Measurements from ENCODE around the gene RUFY3. TPM values are rescaled to one million over a fixed set of nuclear protein-coding genes. Genes with fewer than 3 reads are reported as not detected.

RUFY3 gene
- total and polyA plus RNA-seq, 4 donors, result 7.4 to 96.9 (median 42.1) TPM

DNA sequence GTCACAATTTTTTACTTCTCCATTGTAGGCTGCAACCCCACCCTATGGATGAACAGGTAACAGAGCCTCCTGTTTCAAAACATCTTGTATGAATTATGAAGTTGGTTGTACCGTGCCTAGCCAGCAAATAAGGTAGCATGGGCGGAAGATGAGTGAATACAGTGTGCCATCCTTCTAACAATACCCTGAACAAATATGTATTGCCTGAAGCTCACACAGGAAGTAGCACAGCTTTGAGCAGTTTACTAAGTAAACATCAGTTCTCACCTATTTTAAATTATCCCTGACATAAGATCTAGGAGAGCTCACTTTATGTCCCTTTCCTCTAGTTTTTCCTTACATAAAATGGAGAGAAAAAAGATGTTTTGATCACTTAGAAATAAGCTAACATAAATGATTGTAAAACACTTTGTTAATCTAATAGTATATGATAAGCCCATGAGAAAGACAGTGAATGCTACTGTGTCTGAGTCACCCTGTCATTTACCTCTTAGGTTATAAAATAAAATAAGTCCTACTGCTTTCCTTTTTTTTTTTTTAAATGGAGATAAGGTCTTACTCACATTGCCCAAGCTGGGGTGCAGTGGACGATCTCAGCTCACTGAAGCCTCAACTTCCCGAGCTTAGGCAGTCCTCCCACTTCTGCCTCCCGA is 81.3 kb downstream of the RUFY3 start:
- WGBS, 2 donors, result 87% methylated on average over 5 of the region's 5 CpGs
- no peaks in the 10 kb centered on the region for H3K27me3 ChIP-seq (ENCODE audit: control insufficient read depth in 1 of 2, insufficient read depth in 2 of 2, low read length in 1 of 2)
- no peak overlapping the region for H3K27ac ChIP-seq (ENCODE audit: low read depth in 1 of 2, low read length in 2 of 2)
- intact Hi-C loops (cut with DNase I), result no loop called here
- no peak for ATAC-seq (ENCODE audit: low FRiP score)
- H3K4me1 ChIP-seq (ENCODE audit: control insufficient read depth in 1 of 2, insufficient read depth in 2 of 2, low read length in 2 of 2), result no peaks in the 10 kb centered on the region
- no peak for DNase-seq
- no peaks in the 10 kb centered on the region for H3K9me3 ChIP-seq (ENCODE audit: control insufficient read depth, low read length)
- H3K36me3 ChIP-seq (ENCODE audit: control insufficient read depth in 1 of 2, insufficient read depth in 2 of 2, low read length in 1 of 2), result peaks cover 0 to 4% of the 10 kb centered on the region in 2 donors
- no peak overlapping the region for H3K4me3 ChIP-seq (ENCODE audit: low read length in 2 of 2)

DNA sequence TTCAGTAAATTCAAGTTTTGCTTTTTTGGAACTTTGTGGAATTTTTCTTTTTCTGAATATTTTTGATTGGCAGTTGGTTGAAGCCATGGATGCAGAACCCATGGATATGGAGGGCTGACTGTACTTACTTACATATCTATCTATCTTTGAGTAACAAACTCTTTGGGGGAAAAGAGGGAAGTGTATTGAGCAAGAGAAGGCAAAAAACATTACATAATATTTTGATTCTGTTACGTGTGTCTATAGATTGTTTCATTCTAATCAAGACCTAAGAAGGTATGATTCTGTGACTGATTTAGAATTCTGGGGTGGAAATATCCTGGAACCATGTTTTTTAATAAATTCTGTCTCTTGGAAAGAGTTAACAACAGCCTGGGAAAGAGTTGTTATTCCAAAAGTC is 86.4 kb downstream of the RUFY3 start:
- WGBS, 2 donors, result 93 to 95% methylated on average over 1 of the region's 1 CpG
- no peak overlapping the region for H3K4me3 ChIP-seq (ENCODE audit: low read length in 2 of 2)
- intact Hi-C loops (cut with DNase I), result no loop called here

DNA sequence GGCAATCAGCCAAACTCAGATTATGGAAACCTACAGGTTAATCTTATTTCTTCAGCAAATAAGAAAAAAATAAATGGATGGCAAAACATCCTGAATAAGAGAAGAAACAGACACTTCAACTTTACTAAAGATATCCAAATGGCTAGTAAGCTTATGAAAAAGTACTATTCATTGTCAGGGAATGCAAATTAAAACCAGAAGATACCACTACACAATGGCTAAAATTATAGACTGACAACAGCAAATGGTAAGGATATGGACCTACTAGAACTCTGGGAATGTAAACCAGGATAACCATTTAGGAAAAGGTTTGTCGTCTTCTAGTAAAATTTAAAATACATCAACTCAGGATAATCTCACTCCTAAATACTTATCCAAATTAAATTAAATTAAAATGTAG is 93.6 kb downstream of the RUFY3 start:
- intact Hi-C loops (cut with DNase I), result no loop called here
- ATAC-seq (ENCODE audit: low FRiP score) (no peak), DNase-seq (no peak)
- H3K4me1 ChIP-seq (ENCODE audit: control insufficient read depth in 1 of 2, insufficient read depth in 2 of 2, low read length in 2 of 2), result no peaks in the 10 kb centered on the region
- no peak overlapping the region for H3K27ac ChIP-seq (ENCODE audit: low read depth in 1 of 2, low read length in 2 of 2)
- peaks cover 1 to 11% of the 10 kb centered on the region in 2 donors for H3K36me3 ChIP-seq (ENCODE audit: control insufficient read depth in 1 of 2, insufficient read depth in 2 of 2, low read length in 1 of 2)
- H3K27me3 ChIP-seq (ENCODE audit: control insufficient read depth in 1 of 2, insufficient read depth in 2 of 2, low read length in 1 of 2), result no peaks in the 10 kb centered on the region
- no peak overlapping the region for H3K4me3 ChIP-seq (ENCODE audit: low read length in 2 of 2)
- WGBS, 2 donors, result 86 to 87% methylated on average over 1 of the region's 1 CpG
- no peaks in the 10 kb centered on the region for H3K9me3 ChIP-seq (ENCODE audit: control insufficient read depth, low read length)

More for the DNA sequence above, 86.4 kb downstream of the RUFY3 start:
- DNase-seq (no peak), ATAC-seq (ENCODE audit: low FRiP score) (no peak)
- Histone ChIP-seq H3K4me1 (ENCODE audit: control insufficient read depth in 1 of 2, insufficient read depth in 2 of 2, low read length in 2 of 2) (no peaks in the 10 kb centered on the region), H3K36me3 (ENCODE audit: control insufficient read depth in 1 of 2, insufficient read depth in 2 of 2, low read length in 1 of 2) (peaks cover 0 to 2% of the 10 kb centered on the region in 2 donors), H3K9me3 (ENCODE audit: control insufficient read depth, low read length) (no peaks in the 10 kb centered on the region), H3K27me3 (ENCODE audit: control insufficient read depth in 1 of 2, insufficient read depth in 2 of 2, low read length in 1 of 2) (no peaks in the 10 kb centered on the region), H3K27ac (ENCODE audit: low read depth in 1 of 2, low read length in 2 of 2) (no peak overlapping the region)

DNA sequence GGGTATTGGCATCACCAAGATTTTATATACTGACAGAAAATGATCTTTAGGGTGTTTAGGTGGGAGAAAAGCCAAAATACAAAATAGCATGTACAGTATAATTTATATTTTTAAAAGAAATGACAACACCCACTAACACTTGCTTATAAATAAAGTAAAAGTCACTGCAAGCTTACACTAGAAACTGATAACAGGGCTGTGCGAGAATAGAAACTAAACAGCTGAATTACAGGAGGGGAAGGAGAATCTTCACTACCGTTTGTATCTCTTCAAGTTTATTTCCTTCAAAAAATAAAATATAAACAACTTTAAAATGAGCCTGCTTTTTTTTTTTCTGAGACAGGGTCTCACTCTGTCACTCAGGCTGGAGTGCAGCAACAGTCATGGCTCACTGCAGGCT is 95.1 kb downstream of the RUFY3 start:
- Histone ChIP-seq H3K4me1 (ENCODE audit: control insufficient read depth in 1 of 2, insufficient read depth in 2 of 2, low read length in 2 of 2) (no peaks in the 10 kb centered on the region), H3K27me3 (ENCODE audit: control insufficient read depth in 1 of 2, insufficient read depth in 2 of 2, low read length in 1 of 2) (no peaks in the 10 kb centered on the region), H3K36me3 (ENCODE audit: control insufficient read depth in 1 of 2, insufficient read depth in 2 of 2, low read length in 1 of 2) (peaks cover 1 to 11% of the 10 kb centered on the region in 2 donors), H3K27ac (ENCODE audit: low read depth in 1 of 2, low read length in 2 of 2) (no peak overlapping the region), H3K9me3 (ENCODE audit: control insufficient read depth, low read length) (no peaks in the 10 kb centered on the region), H3K4me3 (ENCODE audit: low read length in 2 of 2) (no peak overlapping the region)
- ATAC-seq (ENCODE audit: low FRiP score) (no peak), DNase-seq (no peak)
- intact Hi-C loops (cut with DNase I), result no loop called here
- 48 to 50% methylated on average over 2 of the region's 2 CpGs for WGBS, 2 donors

DNA sequence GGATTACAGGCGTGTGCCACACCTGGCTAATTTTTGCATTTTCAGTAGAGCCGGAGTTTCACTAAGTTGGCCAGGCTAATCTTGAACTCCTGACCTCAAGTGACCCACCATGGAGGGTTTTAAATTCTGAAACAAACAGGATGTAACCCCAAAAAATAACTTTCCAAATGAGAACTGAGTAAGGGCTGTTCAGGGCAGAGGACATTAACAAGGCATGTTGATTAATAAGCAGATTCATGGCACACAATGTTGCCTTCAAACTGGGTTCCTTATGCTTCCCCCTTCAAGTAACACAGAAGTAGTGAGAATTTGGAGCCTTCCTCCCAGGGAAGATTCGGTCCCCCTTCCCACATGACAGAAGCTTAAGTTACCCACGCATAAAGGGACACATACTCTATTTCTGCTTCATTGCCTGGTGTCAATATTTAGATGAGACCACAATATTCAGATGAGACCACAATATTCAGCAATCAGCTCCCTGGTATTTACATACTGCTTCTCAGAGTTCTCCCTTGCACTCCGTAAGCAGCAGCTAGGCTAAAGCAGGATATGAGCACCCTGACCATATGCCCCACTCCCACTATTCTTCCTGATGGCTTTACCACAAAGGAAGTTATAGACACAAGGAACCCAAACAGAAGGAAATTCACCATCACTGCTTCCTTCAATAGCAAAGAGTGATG is 96.5 kb downstream of the RUFY3 start:
- Histone ChIP-seq H3K4me3 (ENCODE audit: low read length in 2 of 2) (no peak overlapping the region), H3K9me3 (ENCODE audit: control insufficient read depth, low read length) (no peaks in the 10 kb centered on the region), H3K4me1 (ENCODE audit: control insufficient read depth in 1 of 2, insufficient read depth in 2 of 2, low read length in 2 of 2) (no peaks in the 10 kb centered on the region), H3K27ac (ENCODE audit: low read depth in 1 of 2, low read length in 2 of 2) (no peak overlapping the region), H3K27me3 (ENCODE audit: control insufficient read depth in 1 of 2, insufficient read depth in 2 of 2, low read length in 1 of 2) (no peaks in the 10 kb centered on the region), H3K36me3 (ENCODE audit: control insufficient read depth in 1 of 2, insufficient read depth in 2 of 2, low read length in 1 of 2) (peaks cover 1 to 11% of the 10 kb centered on the region in 2 donors)
- intact Hi-C loops (cut with DNase I), result no loop called here
- ATAC-seq (ENCODE audit: low FRiP score) (no peak), DNase-seq (no peak)
- WGBS, 2 donors, result 92 to 94% methylated on average over 5 of the region's 5 CpGs

DNA sequence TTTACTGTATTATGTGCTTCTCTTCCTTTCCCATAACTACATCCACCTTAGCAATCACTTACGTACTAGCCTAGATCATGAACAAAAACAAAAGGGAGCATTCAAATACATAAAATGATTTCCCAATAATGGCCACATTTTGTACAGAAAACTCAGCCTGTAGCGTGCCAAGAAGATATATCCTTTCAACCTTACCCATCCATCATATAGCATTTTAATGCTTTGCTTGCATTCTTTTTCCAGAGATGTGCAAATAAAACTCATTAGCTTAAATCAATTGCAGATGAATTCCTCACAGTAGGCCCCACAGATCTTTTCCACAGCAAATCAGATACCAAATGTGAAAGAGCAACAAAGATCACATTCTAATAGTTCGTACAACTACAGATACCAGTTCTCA is 97.2 kb downstream of the RUFY3 start:
- DNase-seq (no peak), ATAC-seq (ENCODE audit: low FRiP score) (no peak)
- H3K27ac ChIP-seq (ENCODE audit: low read depth in 1 of 2, low read length in 2 of 2), result no peak overlapping the region
- 90 to 95% methylated on average over 3 of the region's 3 CpGs for WGBS, 2 donors
- H3K4me3 ChIP-seq (ENCODE audit: low read length in 2 of 2), result no peak overlapping the region
- no peaks in the 10 kb centered on the region for H3K4me1 ChIP-seq (ENCODE audit: control insufficient read depth in 1 of 2, insufficient read depth in 2 of 2, low read length in 2 of 2)
- intact Hi-C loops (cut with DNase I), result no loop called here
- no peaks in the 10 kb centered on the region for H3K9me3 ChIP-seq (ENCODE audit: control insufficient read depth, low read length)
- peaks cover 1 to 11% of the 10 kb centered on the region in 2 donors for H3K36me3 ChIP-seq (ENCODE audit: control insufficient read depth in 1 of 2, insufficient read depth in 2 of 2, low read length in 1 of 2)
- no peaks in the 10 kb centered on the region for H3K27me3 ChIP-seq (ENCODE audit: control insufficient read depth in 1 of 2, insufficient read depth in 2 of 2, low read length in 1 of 2)

DNA sequence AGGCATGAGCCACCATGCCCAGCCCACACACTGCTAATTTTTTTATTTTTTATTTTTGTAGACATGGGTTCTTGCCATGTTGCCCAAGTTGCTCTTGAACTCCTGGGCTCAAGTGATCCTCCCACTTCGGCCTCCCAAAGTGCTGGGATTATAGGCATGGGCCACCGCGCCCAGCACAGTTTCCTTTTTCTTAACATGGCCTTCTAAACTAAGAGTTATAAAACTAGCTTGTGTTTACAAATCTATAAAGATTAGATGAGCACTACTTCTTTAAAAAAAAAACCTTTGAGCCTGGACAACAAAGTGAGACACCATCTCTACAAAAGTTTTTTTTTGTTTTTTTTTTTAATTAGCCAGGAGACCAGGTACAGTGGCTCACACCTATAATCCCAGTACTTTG is 107.3 kb downstream of the RUFY3 start:
- intact Hi-C loops (cut with DNase I), result no loop called here
- ATAC-seq (ENCODE audit: low FRiP score), result no peak
- H3K4me1 ChIP-seq (ENCODE audit: control insufficient read depth in 1 of 2, insufficient read depth in 2 of 2, low read length in 2 of 2), result no peaks in the 10 kb centered on the region
- H3K9me3 ChIP-seq (ENCODE audit: control insufficient read depth, low read length), result no peaks in the 10 kb centered on the region
- 96 to 98% methylated on average over 3 of the region's 3 CpGs for WGBS, 2 donors
- no peak for DNase-seq
- no peaks in the 10 kb centered on the region for H3K27me3 ChIP-seq (ENCODE audit: control insufficient read depth in 1 of 2, insufficient read depth in 2 of 2, low read length in 1 of 2)
- no peak overlapping the region for H3K4me3 ChIP-seq (ENCODE audit: low read length in 2 of 2)
- peaks cover 4 to 6% of the 10 kb centered on the region in 2 donors for H3K36me3 ChIP-seq (ENCODE audit: control insufficient read depth in 1 of 2, insufficient read depth in 2 of 2, low read length in 1 of 2)
- H3K27ac ChIP-seq (ENCODE audit: low read depth in 1 of 2, low read length in 2 of 2), result no peak overlapping the region

DNA sequence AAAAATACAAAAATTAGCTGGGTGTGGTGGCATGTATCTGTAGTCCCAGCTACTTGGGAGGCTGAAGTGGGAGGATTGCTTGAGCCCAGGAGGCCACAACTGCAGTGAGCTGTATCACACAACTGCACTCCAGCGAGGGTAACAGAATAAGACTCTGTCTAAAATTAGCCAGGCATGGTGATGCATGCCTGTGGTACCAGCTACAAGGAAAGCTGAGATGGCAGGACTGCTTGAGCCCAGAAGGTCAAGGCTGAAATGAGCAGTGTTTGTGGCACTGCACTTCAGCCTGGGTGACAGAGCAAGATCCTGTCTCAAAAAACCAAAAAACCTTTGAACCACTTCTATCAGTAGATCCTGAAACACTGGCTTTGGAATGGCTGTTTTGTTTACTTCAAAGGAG is 107.7 kb downstream of the RUFY3 start:
- Histone ChIP-seq H3K4me1 (ENCODE audit: control insufficient read depth in 1 of 2, insufficient read depth in 2 of 2, low read length in 2 of 2) (no peaks in the 10 kb centered on the region), H3K4me3 (ENCODE audit: low read length in 2 of 2) (no peak overlapping the region), H3K9me3 (ENCODE audit: control insufficient read depth, low read length) (no peaks in the 10 kb centered on the region), H3K27ac (ENCODE audit: low read depth in 1 of 2, low read length in 2 of 2) (no peak overlapping the region), H3K27me3 (ENCODE audit: control insufficient read depth in 1 of 2, insufficient read depth in 2 of 2, low read length in 1 of 2) (no peaks in the 10 kb centered on the region), H3K36me3 (ENCODE audit: control insufficient read depth in 1 of 2, insufficient read depth in 2 of 2, low read length in 1 of 2) (peaks cover 4 to 6% of the 10 kb centered on the region in 2 donors)
- ATAC-seq (ENCODE audit: low FRiP score) (no peak), DNase-seq (no peak)
- intact Hi-C loops (cut with DNase I), result no loop called here
- 88 to 91% methylated on average over 1 of the region's 1 CpG for WGBS, 2 donors

DNA sequence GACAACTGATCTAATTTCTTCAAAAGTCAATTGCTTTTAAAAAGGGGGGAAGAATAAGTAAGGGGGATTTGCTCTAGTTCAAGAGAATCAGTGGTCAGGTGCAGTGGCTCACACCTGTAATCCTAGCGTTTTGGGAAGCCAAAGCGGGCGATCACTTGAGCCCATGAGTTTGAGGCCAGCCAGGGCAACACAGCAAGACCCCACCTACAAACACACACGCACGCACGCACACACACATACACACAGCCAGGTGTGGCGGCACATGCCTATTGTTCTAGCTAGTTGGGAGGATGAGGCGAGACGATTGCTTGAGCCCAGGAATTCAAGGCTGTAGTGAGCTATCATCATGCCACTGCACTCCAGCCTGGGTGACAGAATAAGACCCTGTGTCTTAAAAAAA is 108.3 kb downstream of the RUFY3 start:
- H3K4me3 ChIP-seq (ENCODE audit: low read length in 2 of 2), result no peak overlapping the region
- WGBS, 2 donors, result 92 to 94% methylated on average over 9 of the region's 9 CpGs
- H3K4me1 ChIP-seq (ENCODE audit: control insufficient read depth in 1 of 2, insufficient read depth in 2 of 2, low read length in 2 of 2), result no peaks in the 10 kb centered on the region
- H3K36me3 ChIP-seq (ENCODE audit: control insufficient read depth in 1 of 2, insufficient read depth in 2 of 2, low read length in 1 of 2), result peaks cover 4 to 6% of the 10 kb centered on the region in 2 donors
- ATAC-seq (ENCODE audit: low FRiP score) (no peak), DNase-seq (no peak)
- no peaks in the 10 kb centered on the region for H3K27me3 ChIP-seq (ENCODE audit: control insufficient read depth in 1 of 2, insufficient read depth in 2 of 2, low read length in 1 of 2)
- H3K9me3 ChIP-seq (ENCODE audit: control insufficient read depth, low read length), result no peaks in the 10 kb centered on the region
- H3K27ac ChIP-seq (ENCODE audit: low read depth in 1 of 2, low read length in 2 of 2), result no peak overlapping the region
- intact Hi-C loops (cut with DNase I), result loop anchor here in 1 of 2 donors (10.0 kb wide), 2 partner anchors 125 to 165 kb away; partner anchors contain the start of gene DCK
